SW 1271 (cell line): ENCODE data around the gene MYRFL.
"Not testable (repeated sequence)": the region's sequence is repeated elsewhere in the genome, so short reads cannot be mapped to it uniquely, and the experiment has no call there.

Source experiments
- DNase-seq, 2 experiments: peaks; one replicate each; lab custom pipeline; 2025; lab: John Stamatoyannopoulos, UW

The MYRFL gene

DNA sequence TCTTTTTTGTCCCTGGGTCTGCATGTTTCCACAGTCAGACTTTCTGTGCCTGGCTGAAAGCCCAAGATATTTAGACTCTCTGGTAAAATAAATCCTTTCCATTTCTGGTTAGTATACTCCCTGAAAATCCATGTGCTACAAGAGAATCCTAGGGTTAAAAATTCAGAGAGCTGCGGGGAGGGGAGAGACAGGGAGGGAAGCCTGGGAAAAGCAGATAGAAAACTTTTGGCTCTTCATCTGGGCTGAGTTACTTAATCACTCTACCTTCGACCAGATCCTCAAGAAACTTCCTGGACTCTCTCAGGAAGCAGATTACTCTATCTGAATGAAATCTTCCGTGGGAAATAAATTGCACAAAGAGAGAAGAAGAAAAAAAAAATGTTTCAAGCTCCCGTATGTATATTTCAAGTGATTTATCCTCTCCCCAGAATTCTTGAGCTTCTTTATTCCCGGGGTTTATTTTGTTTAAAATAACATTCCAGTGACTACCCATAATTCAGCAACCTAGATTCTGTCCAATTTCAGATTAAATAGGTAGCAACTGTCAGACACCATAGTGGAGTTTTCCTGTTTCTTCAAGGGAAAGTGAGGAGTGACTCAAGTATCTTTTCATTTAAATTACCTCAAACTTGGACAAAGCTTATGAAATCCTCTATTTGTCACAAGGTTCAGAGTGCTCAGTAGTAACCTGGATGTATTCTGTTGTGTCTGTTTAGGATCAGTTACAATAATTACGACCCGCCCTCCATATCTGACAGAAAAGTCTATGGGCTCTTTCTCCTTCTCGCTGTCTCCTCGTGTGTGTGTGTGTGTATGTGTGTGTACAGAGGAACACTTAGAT, 163.7 kb downstream of the MYRFL start:
- DNase-seq, result no peak

DNA sequence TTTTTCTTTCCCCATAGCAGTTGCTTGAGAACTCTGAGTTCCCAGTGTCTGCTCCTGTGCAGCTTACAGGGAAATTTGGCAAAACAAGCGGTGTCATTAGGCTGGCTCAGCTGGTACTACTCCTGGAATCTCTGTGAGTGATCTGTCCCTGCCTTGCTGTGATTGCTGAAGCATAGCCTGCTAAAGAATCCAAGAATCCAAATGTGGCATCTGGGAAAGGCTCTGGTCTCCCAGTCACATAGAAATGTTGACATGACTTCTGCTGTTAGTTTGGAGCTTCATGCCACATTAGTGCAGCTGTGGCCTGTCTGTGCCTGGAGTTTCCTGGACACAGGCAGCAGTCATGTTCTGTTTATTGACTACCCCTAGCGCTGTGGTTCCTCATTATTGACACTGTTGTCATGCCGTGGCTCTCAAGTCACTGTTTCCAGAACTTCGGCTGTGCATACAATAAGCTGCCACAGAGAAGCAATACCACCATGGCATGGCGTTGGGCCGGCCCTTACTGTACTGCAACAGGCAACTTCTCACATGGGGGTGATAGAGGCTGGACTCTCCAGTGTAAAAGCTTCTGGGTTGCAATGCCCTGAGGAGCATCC, 166.8 kb downstream of the MYRFL start:
- no peak for DNase-seq

GRCh38 chr12:69993433-69993832, 168.4 kb downstream of the MYRFL start:
- no peak for DNase-seq

DNA sequence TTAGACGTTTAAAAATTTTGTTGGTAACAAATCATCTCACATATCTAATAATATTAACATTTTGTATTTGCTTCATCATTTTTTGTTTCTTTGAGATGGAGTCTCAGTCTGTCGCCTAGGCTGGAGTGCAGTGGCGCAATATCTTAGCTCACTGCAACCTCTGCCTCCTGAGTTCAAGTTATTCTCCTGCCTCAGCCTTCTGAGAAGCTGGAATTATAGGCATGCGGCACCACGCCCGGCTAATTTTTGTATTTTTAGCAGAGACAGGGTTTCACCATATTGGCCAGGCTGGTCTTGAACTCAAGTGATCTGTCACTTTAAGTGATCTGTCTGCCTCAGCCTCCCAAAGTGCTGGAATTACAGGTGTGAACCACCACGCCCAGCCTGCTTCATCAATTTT, 169.1 kb downstream of the MYRFL start:
- not testable (repeated sequence) for DNase-seq

DNA sequence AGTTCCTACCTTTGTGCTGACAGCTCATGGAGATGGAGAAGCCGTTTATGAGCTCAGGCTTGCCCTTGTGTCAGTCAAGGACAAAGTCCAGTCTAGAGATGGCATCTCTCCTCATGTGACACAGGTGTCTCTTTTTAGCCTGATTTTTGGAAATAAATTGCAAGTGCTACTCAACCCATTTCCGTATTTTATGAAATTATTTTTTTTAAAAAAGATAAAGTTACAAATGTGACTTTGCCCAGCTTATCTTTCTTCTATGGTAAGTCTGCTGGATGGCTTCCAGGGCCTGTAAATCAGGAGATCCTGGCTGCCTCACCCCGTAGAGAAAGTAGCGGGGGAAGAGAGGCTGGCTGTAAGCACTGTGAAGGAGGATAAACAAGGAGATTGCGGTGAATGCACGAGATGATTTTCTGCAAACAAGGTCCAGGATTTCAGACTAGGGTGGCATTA, 169.7 kb downstream of the MYRFL start:
- no peak for DNase-seq

- DNase-seq, result no peak
Observed at GRCh38 chr12:69996241-69996640, 171.2 kb downstream of the MYRFL start.

DNA sequence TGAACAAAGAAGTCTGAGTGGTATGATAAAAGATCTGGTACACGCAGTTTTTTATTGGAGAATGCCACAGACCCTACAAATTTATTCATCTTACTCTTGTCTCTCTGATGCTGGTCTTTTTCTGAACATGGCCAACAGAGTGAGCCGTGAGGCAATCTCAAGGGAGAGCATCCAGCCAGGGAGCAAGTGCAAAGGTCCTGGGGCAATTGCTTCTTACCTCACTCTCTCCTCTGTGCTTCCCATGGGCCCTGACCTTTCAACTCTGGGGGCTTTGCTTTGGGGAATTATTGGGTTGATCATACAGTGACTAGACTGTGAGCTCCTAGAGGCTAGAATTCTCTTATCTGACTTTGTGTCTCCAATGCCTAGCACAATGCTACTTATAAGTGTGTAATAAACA, 171.7 kb downstream of the MYRFL start:
- no peak for DNase-seq

- DNase-seq, result no peak
Observed at GRCh38 chr12:69998011-69998410, 173.0 kb downstream of the MYRFL start.

GRCh38 chr12:69998922-69999321, 173.9 kb downstream of the MYRFL start:
- no peak for DNase-seq

DNA sequence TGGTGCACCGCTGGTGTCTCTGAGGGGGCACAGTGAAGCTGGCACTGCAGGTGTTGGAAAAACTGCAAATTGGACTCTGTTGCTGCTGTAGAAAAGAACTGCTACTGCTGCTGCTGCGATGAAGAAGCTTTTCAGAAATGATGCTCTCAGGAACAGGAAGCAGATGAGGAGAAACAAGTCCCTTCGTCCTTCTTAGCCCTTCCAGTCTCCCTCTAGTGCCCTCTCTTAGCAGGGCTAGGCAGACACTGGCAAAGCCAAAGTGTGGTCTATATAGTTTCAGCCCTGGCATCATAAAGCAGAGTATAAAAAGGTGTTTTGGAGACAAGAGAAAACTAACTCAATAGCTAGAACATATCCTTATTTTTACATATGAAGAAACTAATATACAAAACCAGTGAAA, 174.5 kb downstream of the MYRFL start:
- DNase-seq, result no peak

GRCh38 chr12:70002097-70002911, 177.3 kb downstream of the MYRFL start:
- no peak for DNase-seq

DNA sequence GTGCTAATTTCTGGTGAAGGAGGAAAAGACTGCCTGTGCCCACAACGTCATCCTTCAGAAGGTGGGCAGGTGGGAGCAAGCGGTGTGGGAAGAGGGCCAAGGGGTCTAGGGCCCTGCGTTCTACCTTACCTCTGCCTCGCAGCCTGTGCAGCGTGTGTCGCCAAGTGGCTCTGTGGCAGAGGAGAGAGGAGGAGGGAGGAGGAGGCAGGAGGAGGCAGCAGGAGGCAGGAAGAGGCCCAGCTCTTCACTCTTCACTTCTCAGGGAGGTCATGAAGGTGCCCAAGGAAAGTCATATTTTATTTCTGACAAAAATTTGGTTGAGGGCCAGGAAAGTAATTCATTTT, 177.9 kb downstream of the MYRFL start:
- DNase-seq, result no peak

- no peak for DNase-seq
Observed at GRCh38 chr12:70005864-70006618, 181.0 kb downstream of the MYRFL start.

- DNase-seq, result no peak
Observed at GRCh38 chr12:70006619-70006973, 181.6 kb downstream of the MYRFL start.

- no peak for DNase-seq
Observed at GRCh38 chr12:70007687-70008086, 182.7 kb downstream of the MYRFL start.
